Uterus (tissue), 2 donors: ENCODE data around the gene ZNF501.

ENCODE experiments used
- CTCF ChIP-seq, 4 experiments: fragments of 200-600 bp in 2 of 4; fragments of 450-650 bp in 2 of 4; sonication (generic) in 2 of 4; IDR thresholded peaks; one replicate each; pipeline ENCODE4 v1.5.1; 2016 to 2019; ENCODE audit warnings: antibody characterized with exemption in 4 of 4, mild to moderate bottlenecking in 2 of 4, moderate library complexity in 1 of 4
- POLR2A ChIP-seq, 2 donors: fragments of 450-650 bp; IDR thresholded peaks; one replicate each; pipeline ENCODE4 v1.6.1; 2016; ENCODE audit warnings: antibody characterized with exemption in 2 of 2, mild to moderate bottlenecking in 1 of 2, moderate library complexity in 1 of 2

- no peak for TF ChIP-seq CTCF (IDR thresholded peaks at IDR 0.05)
- TF ChIP-seq POLR2A (IDR thresholded peaks at IDR 0.05): no peak
Measured at GRCh38 chr3:44761101-44761423, 31.6 kb downstream of the ZNF501 start.
